WERI-Rb-1 (cell line): Measurements from ENCODE around the gene SLC25A13.

Experiments used
- DNase-seq: peaks from one replicate; pipeline ENCODE4 v3.0.0-alpha.2; 2020
- H3K27ac ChIP-seq: fragments of 250-450 bp; sonication (Bioruptor Pico); 2 replicates; pipeline ENCODE4 v1.5.1; 2020; ENCODE audit warnings: mild to moderate bottlenecking, moderate library complexity
- H3K27me3 ChIP-seq: fragments of 250-450 bp; sonication (Bioruptor Pico); 2 replicates; pipeline ENCODE4 v1.5.1; 2021; ENCODE audit warnings: mild to moderate bottlenecking, low read depth, moderate library complexity; ENCODE audit not compliant: insufficient read depth, severe bottlenecking
- H3K36me3 ChIP-seq: fragments of 250-450 bp; sonication (Bioruptor Pico); 2 replicates; pipeline ENCODE4 v1.5.1; 2020; ENCODE audit warnings: mild to moderate bottlenecking, moderate library complexity
- H3K4me3 ChIP-seq: 2 replicates; pipeline ENCODE4 v1.5.1; 2011; ENCODE audit warnings: low read depth, mild to moderate bottlenecking, control low read depth, low read length
- H3K9me3 ChIP-seq: fragments of 250-450 bp; sonication (Bioruptor Pico); 2 replicates; pipeline ENCODE4 v1.5.1; 2021; ENCODE audit warnings: mild to moderate bottlenecking, moderate library complexity; ENCODE audit not compliant: severe bottlenecking
- CTCF ChIP-seq: IDR thresholded peaks from 2 replicates; pipeline ENCODE4 v1.5.1; 2011; ENCODE audit warnings: low read depth, mild to moderate bottlenecking, control low read depth, inconsistent platforms, low read length

SLC25A13 gene

GRCh38 chr7:96243241-96243640 lies 78.7 kb downstream of the SLC25A13 start:
- no peaks in the 10 kb centered on the region for H3K27me3 ChIP-seq
- TF ChIP-seq CTCF, result no peak
- H3K9me3 ChIP-seq, result no peaks in the 10 kb centered on the region
- no peak for DNase-seq
- H3K4me3 ChIP-seq, result no peak overlapping the region
- no peak overlapping the region for H3K27ac ChIP-seq
- no peaks in the 10 kb centered on the region for H3K36me3 ChIP-seq

GRCh38 chr7:96241855-96242254 lies 80.0 kb downstream of the SLC25A13 start:
- no peak overlapping the region for H3K4me3 ChIP-seq
- no peak for DNase-seq
- no peak overlapping the region for H3K27ac ChIP-seq
- H3K9me3 ChIP-seq, result no peaks in the 10 kb centered on the region
- H3K36me3 ChIP-seq, result no peaks in the 10 kb centered on the region
- no peaks in the 10 kb centered on the region for H3K27me3 ChIP-seq
- TF ChIP-seq CTCF, result no peak

GRCh38 chr7:96238976-96239766 lies 82.7 kb downstream of the SLC25A13 start:
- no peak overlapping the region for H3K27ac ChIP-seq
- H3K27me3 ChIP-seq, result no peaks in the 10 kb centered on the region
- peaks cover 2% of the 10 kb centered on the region; the same call in 1 of the 2 replicates for H3K36me3 ChIP-seq
- H3K4me3 ChIP-seq, result no peak overlapping the region
- no peak for DNase-seq
- no peaks in the 10 kb centered on the region for H3K9me3 ChIP-seq
- no peak for TF ChIP-seq CTCF

GRCh38 chr7:96238474-96238873 lies 83.4 kb downstream of the SLC25A13 start:
- H3K4me3 ChIP-seq, result no peak overlapping the region
- TF ChIP-seq CTCF, result no peak
- no peaks in the 10 kb centered on the region for H3K9me3 ChIP-seq
- H3K36me3 ChIP-seq, result peaks cover 8% of the 10 kb centered on the region
- no peak overlapping the region for H3K27ac ChIP-seq
- no peaks in the 10 kb centered on the region for H3K27me3 ChIP-seq
- no peak for DNase-seq

GRCh38 chr7:96237040-96237439 lies 84.9 kb downstream of the SLC25A13 start:
- Histone ChIP-seq H3K27me3 (no peaks in the 10 kb centered on the region), H3K27ac (no peak overlapping the region), H3K4me3 (no peak overlapping the region), H3K36me3 (peaks cover 15% of the 10 kb centered on the region), H3K9me3 (no peaks in the 10 kb centered on the region)
- no peak for DNase-seq
- no peak for TF ChIP-seq CTCF
